Measurements from ENCODE around the gene IFNGR2.

DNA sequence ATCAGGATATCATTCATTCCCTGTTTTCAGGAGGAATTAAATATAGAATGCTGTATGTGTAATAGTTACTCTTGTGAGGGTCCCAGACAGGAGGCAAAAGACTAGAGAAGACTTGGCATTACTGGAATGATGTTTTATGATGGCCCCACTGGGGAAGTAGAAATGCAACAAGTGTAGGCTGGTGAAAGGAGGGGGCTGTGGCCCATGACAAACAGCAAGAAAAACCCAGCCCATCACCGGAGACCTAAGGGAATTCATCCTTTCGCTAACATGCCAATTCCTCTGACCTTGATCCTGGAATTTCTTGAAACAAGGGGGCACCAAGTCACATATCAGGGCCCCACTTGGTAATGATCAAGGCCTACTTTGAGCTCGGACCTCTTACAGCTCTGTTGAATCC, 5.5 kb upstream of the IFNGR2 start:
- TF ChIP-seq EZH2 (IDR thresholded peaks at IDR 0.05; ENCODE audit: insufficient read depth, poor library complexity, severe bottlenecking): no peak
- no peak for TF ChIP-seq EZH2phosphoT487 (IDR thresholded peaks at IDR 0.05; ENCODE audit: insufficient read depth, low read depth)

All from GM23248 (cell line).